HepG2 (cell line): ENCODE measurements around the gene BABAM2.

Experiments
- AHDC1 ChIP-seq: sonication (generic); formaldehyde crosslinking; IDR thresholded peaks from 2 replicates; pipeline ENCODE4 v1.5.1; 2020; ENCODE audit warnings: mild to moderate bottlenecking, missing genetic modification reagents, borderline replicate concordance
- ASH2L ChIP-seq: fragments of 300-600, 200-600 bp; sonication (generic); IDR thresholded peaks from 2 replicates; pipeline ENCODE4 v1.7.0; 2017; ENCODE audit warnings: low read depth, mild to moderate bottlenecking, moderate library complexity, mixed read lengths, low read length; ENCODE audit not compliant: insufficient read length
- DZIP1 ChIP-seq: sonication (generic); formaldehyde crosslinking; IDR thresholded peaks from 2 replicates; pipeline ENCODE4 v1.5.0; 2020; ENCODE audit warnings: mild to moderate bottlenecking, missing genetic modification reagents
- FOXA3 ChIP-seq: IDR thresholded peaks from 2 replicates; pipeline ENCODE4 v1.6.1; 2016; ENCODE audit warnings: missing genetic modification reagents, missing compliant biosample characterization
- FOXK2 ChIP-seq: fragments of 450-650 bp; IDR thresholded peaks from 2 replicates; pipeline ENCODE4 v1.6.1; 2016
- GFI1 ChIP-seq: sonication (generic); formaldehyde crosslinking; IDR thresholded peaks from 2 replicates; pipeline ENCODE4 v1.5.0; 2020; ENCODE audit warnings: missing genetic modification reagents, mild to moderate bottlenecking, borderline replicate concordance
- MAFG ChIP-seq: sonication (generic); formaldehyde crosslinking; IDR thresholded peaks from 2 replicates; pipeline ENCODE4 v1.5.1; 2020; ENCODE audit warnings: mild to moderate bottlenecking, missing genetic modification reagents
- MLXIP ChIP-seq: sonication (generic); formaldehyde crosslinking; IDR thresholded peaks from 2 replicates; pipeline ENCODE4 v1.9.0; 2021; ENCODE audit warnings: missing genetic modification reagents, borderline replicate concordance
- SOX6 ChIP-seq, 2 experiments: fragments of 450-650 bp in 1 of 2; sonication (generic) in 1 of 2; formaldehyde crosslinking in 1 of 2; IDR thresholded peaks; 2 replicates each; pipeline versions ENCODE4 v1.4.0 to v1.6.1; 2017 to 2020; ENCODE audit warnings: antibody characterized with exemption in 1 of 2, mild to moderate bottlenecking in 1 of 2, missing genetic modification reagents in 1 of 2
- ZNF160 ChIP-seq: sonication (generic); formaldehyde crosslinking; IDR thresholded peaks from 2 replicates; pipeline ENCODE4 v1.8.0; 2022; ENCODE audit warnings: mild to moderate bottlenecking, inconsistent platforms, missing genetic modification reagents
- ZNF598 ChIP-seq: sonication (generic); formaldehyde crosslinking; IDR thresholded peaks from 2 replicates; pipeline ENCODE4 v1.5.1; 2020; ENCODE audit warnings: mild to moderate bottlenecking, missing genetic modification reagents, borderline replicate concordance
- TF ChIP-seq, protein P1 (sequence below): IDR thresholded peaks from 2 replicates; pipeline ENCODE4 v1.6.1; 2018; ENCODE audit warnings: missing genetic modification reagents, mild to moderate bottlenecking, missing compliant biosample characterization

- TF ChIP-seq ASH2L (no peak), SOX6 (IDR thresholded peaks at IDR 0.05) (no peak), SOX6 (CRISPR knock-in tag; IDR thresholded peaks at IDR 0.05) (no peak), FOXK2 (no peak), ZNF598 (CRISPR knock-in tag) (no peak), GFI1 (CRISPR knock-in tag) (no peak), MAFG (CRISPR knock-in tag) (no peak), MLXIP (no peak), FOXA3 (CRISPR knock-in tag) (no peak), DZIP1 (CRISPR knock-in tag) (no peak), AHDC1 (CRISPR knock-in tag) (no peak), ZNF160 (CRISPR knock-in tag) (no peak)
- TF ChIP-seq, protein P1, sequence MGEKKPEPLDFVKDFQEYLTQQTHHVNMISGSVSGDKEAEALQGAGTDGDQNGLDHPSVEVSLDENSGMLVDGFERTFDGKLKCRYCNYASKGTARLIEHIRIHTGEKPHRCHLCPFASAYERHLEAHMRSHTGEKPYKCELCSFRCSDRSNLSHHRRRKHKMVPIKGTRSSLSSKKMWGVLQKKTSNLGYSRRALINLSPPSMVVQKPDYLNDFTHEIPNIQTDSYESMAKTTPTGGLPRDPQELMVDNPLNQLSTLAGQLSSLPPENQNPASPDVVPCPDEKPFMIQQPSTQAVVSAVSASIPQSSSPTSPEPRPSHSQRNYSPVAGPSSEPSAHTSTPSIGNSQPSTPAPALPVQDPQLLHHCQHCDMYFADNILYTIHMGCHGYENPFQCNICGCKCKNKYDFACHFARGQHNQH (CRISPR knock-in tag): no peak
Measured at GRCh38 chr2:28035816-28036215, 145.3 kb downstream of the BABAM2 start.
